BLaER1 treated with 17β-estradiol and CSF1 and Interleukin-3, amounts not matched to agents 10 nM and 100 nM (cell line): ENCODE measurements around the gene NGLY1.

ENCODE experiments used
- H3K27ac ChIP-seq, 11 experiments: shearing (Covaris generic); formaldehyde crosslinking; 2 replicates each; pipeline ENCODE4 v1.8.1; 2022
- H3K27me3 ChIP-seq, 11 experiments: shearing (Covaris generic); formaldehyde crosslinking; 2 replicates each; pipeline ENCODE4 v1.8.1; 2022
- H3K36me3 ChIP-seq, 11 experiments: shearing (Covaris generic); formaldehyde crosslinking; 2 replicates each; pipeline ENCODE4 v1.8.1; 2022
- H3K4me1 ChIP-seq, 10 experiments: shearing (Covaris generic); formaldehyde crosslinking; 2 replicates each; pipeline ENCODE4 v1.8.1; 2022
- H3K4me2 ChIP-seq, 11 experiments: shearing (Covaris generic); formaldehyde crosslinking; 2 replicates each; pipeline ENCODE4 v1.8.1; 2022
- H3K4me3 ChIP-seq, 10 experiments: shearing (Covaris generic); formaldehyde crosslinking; 2 replicates each; pipeline ENCODE4 v1.8.1; 2022
- H3K9ac ChIP-seq, 11 experiments: shearing (Covaris generic); formaldehyde crosslinking; 2 replicates each; pipeline ENCODE4 v1.8.1; 2022
- H3K9me3 ChIP-seq, 11 experiments: shearing (Covaris generic); formaldehyde crosslinking; replicated peaks in 1 of 11; 2 replicates each; pipeline ENCODE4 v1.8.1; 2022
- H4K20me1 ChIP-seq, 11 experiments: shearing (Covaris generic); formaldehyde crosslinking; 2 replicates each; pipeline ENCODE4 v1.8.1; 2022
- Cebpa-rat ChIP-seq, 11 experiments: shearing (Covaris generic); IDR thresholded peaks; 2 replicates each; pipeline ENCODE4 v1.8.1; 2022

Gene NGLY1

DNA sequence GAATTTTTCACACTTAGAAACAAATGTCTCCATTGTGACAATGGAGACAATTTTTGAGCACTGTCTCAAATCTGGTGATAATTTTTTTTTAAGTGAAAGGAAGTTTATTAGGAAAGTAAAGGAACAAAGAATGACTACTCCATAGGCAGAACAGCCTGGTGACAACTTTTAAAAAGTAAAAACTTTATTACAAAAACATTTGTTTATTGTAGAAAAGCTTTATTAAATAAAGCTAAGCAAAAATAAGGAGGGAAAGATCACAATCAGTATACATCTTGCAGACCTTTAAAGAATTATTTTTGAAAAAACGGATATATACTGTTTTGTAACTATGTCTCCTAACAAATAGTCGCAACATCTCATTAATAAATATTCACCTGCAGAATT, 6.0 kb upstream of the NGLY1 start:
- no peak for TF ChIP-seq Cebpa-rat (IDR thresholded peaks at IDR 0.05)
- peak overlapping the region; percentile 63 to 87 (median 78) for H3K27ac ChIP-seq
- H3K27me3 ChIP-seq: no peaks in the 10 kb centered on the region
- no peaks in the 10 kb centered on the region for H3K9me3 ChIP-seq
- H4K20me1 ChIP-seq: no peaks in the 10 kb centered on the region
- H3K4me1 ChIP-seq: peaks cover 31 to 76% (median 57%) of the 10 kb centered on the region in 10 experiments
- peaks cover 3 to 30% (median 6%) of the 10 kb centered on the region in 11 experiments; a peak in 19 of 22 replicates for H3K36me3 ChIP-seq
- peak overlapping the region; percentile 64 to 79 (median 72) for H3K4me3 ChIP-seq
- H3K9ac ChIP-seq: peak overlapping the region; percentile 73 to 84 (median 80); a peak in 21 of 22 replicates
- H3K4me2 ChIP-seq: peak overlapping the region; percentile 70 to 93 (median 84)

DNA sequence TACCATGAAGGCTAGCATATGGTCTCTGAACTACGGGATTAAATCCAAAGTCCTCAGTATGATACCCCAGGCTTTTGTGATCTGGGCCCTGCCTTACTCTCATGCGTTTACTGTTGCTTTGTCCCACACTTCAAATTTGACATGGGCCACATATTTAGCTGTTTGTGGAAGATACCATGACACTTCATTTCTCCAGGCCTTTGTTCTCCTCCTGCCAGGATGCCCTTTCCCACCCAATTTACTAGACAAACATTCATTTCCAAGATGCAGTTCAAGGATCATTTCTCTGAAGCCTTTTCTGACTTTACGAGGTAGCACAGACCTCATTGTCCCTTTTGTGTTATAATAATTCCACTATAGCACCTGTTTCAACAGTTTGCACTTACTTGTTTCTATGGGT, 4.4 kb upstream of the NGLY1 start:
- Histone ChIP-seq H3K27me3 (no peaks in the 10 kb centered on the region), H3K9me3 (no peaks in the 10 kb centered on the region), H3K4me1 (peaks cover 35 to 77% (median 61%) of the 10 kb centered on the region in 10 experiments), H3K9ac (no peak overlapping the region), H3K4me3 (no peak overlapping the region), H3K36me3 (peaks cover 0 to 19% (median 0%) of the 10 kb centered on the region in 11 experiments; a peak in 8 of 22 replicates), H4K20me1 (peaks cover 0 to 4% (median 0%) of the 10 kb centered on the region in 11 experiments; a peak in 3 of 22 replicates), H3K27ac (no peak overlapping the region; a peak in 1 of 22 replicates), H3K4me2 (peak overlapping the region in 9 of 11 experiments; percentile 2 to 91 (median 84); a peak in 11 of 22 replicates)
- no peak for TF ChIP-seq Cebpa-rat (IDR thresholded peaks at IDR 0.05)

DNA sequence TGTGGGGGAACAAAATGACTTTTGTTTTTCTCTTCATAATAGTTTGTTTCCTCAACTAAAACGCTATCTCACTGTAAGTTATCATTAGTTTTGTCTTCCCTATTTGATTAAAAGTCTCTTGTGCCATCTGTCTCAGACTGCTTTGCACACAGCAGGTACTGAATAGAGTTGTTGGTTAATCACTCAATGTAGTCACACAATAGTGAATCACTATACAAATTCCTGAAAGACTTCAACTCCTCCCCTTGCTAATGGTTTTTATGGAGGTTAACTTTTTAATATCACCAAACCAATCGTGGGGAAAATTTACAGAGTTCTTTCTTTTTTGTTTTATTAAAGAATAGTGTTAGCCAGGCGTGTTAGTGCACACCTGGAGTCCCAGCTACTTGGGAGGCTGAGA, 2.6 kb upstream of the NGLY1 start:
- H3K9ac ChIP-seq: no peak overlapping the region
- H3K27me3 ChIP-seq: no peaks in the 10 kb centered on the region
- no peak overlapping the region for H3K4me3 ChIP-seq
- H3K36me3 ChIP-seq: 0 out of 22 replicates have a peak, but pooled peaks cover 0 to under 1% (median 0%) of the 10 kb centered on the region in 11 experiments
- no peak overlapping the region for H3K27ac ChIP-seq
- no peak for TF ChIP-seq Cebpa-rat (IDR thresholded peaks at IDR 0.05)
- peak overlapping the region in 6 of 11 experiments; percentile 2 to 91 (median 14); a peak in 2 of 22 replicates for H3K4me2 ChIP-seq
- peaks cover 12 to 21% (median 17%) of the 10 kb centered on the region in 11 experiments; a peak in 19 of 22 replicates for H4K20me1 ChIP-seq
- H3K4me1 ChIP-seq: peaks cover 40 to 74% (median 58%) of the 10 kb centered on the region in 10 experiments
- no peaks in the 10 kb centered on the region for H3K9me3 ChIP-seq

DNA sequence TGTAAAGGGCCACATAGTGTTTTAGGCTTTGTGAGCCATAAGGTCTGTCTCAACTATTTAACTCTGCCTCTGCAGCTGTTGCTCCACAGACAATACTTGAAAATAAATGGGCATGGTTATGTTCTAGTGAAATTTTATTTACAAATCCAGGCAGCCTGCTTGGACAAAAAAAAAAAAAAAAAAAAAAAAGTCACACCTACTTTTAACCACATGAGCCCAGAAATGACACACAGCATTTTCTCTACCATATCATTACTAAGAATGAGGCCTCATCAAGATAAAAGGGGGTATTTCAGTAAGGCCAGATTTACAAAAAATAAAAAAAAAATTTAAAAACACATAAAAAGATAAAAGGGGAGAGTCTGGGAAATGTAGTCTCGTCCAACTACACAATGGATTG, 1.7 kb upstream of the NGLY1 start:
- Histone ChIP-seq H4K20me1 (peaks cover 19 to 30% (median 23%) of the 10 kb centered on the region in 11 experiments; a peak in 19 of 22 replicates), H3K4me1 (peaks cover 42 to 79% (median 61%) of the 10 kb centered on the region in 10 experiments), H3K4me2 (peak overlapping the region; percentile 71 to 95 (median 84))

DNA sequence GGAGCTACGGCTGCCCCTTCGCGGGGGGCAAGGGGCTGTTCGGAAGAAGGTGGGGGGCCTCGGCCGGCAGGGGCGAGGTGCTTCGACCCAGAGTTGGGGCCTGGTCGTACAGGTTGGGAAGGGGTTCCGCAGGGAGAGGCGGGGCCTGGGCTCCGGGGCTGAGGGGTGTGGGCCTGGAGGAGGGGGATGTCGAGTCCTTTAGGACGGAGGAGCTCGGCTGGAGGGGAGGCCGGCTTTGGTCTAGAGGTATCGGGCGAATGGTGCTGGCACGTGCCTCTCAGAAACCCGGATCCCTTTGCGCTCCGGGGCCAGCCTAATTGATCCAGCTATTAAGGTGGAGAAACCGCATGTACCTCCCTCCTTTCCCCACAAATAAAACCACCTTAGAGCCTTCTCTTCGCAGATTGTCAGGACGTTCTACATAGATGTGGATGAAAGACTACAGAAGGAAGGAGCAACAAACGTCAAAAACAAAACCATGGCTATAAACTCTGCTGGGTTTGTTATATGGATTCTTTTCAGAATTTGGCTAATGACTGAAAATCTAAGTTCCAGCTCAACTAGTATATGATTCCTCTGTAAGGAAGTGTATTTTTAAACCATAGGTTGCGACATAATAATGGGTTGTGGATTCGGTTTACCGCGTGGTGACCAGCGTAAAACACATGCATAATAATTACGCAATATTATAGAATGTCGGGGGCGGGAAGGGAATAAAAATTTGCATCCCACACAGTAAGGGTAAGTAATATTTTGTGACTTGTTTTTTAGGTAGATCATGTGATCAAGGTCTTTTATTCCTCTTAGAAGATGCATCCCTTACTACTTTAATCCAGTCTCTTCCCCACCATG, 644 bp upstream of the NGLY1 start:
- H3K27ac ChIP-seq: peak overlapping the region; percentile 80 to 95 (median 92)
- peaks cover 41 to 76% (median 58%) of the 10 kb centered on the region in 10 experiments for H3K4me1 ChIP-seq
- H3K9ac ChIP-seq: peak overlapping the region; percentile 83 to 91 (median 89)

More for the DNA sequence above, 1.7 kb upstream of the NGLY1 start:
- Histone ChIP-seq H3K27me3 (no peaks in the 10 kb centered on the region), H3K36me3 (peaks cover 0 to 4% (median 0%) of the 10 kb centered on the region in 11 experiments; a peak in 3 of 22 replicates), H3K9me3 (no peaks in the 10 kb centered on the region), H3K9ac (no peak overlapping the region), H3K4me3 (peak overlapping the region in 4 of 10 experiments; percentile 83 to 92 (median 89); a peak in 3 of 20 replicates), H3K27ac (peak overlapping the region in 8 of 11 experiments; percentile 88 to 95 (median 92); a peak in 12 of 22 replicates)
- TF ChIP-seq Cebpa-rat (IDR thresholded peaks at IDR 0.05): no peak

DNA sequence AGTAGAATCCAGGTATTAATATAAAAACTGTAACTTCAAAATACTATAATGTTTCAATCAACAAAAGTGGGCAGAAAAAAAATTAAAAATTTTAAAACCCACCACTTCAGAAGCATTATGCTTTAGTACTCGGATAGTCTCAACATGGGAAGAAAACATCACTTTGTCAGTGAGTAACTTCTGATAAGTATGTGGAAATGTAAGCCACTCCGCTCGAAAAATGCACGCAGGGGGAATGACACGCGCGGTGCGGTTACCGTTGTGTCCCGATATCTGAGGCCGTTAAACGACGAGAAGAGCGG, 656 bp downstream of the NGLY1 start:
- H3K9me3 ChIP-seq: peaks cover under 1 to 18% (median 12%) of the 10 kb centered on the region in 11 experiments; a peak in 20 of 22 replicates
- peak overlapping the region; percentile 78 to 92 (median 86) for H3K4me3 ChIP-seq
- H3K4me1 ChIP-seq: peaks cover 36 to 63% (median 47%) of the 10 kb centered on the region in 10 experiments
- peak overlapping the region; percentile 89 to 97 (median 93) for H3K4me2 ChIP-seq
- peaks cover 19 to 33% (median 23%) of the 10 kb centered on the region in 11 experiments; a peak in 19 of 22 replicates for H4K20me1 ChIP-seq
- H3K27ac ChIP-seq: peak overlapping the region; percentile 61 to 92 (median 86)
- peak overlapping the region; percentile 84 to 91 (median 89) for H3K9ac ChIP-seq
- peaks cover 10 to 28% (median 20%) of the 10 kb centered on the region in 11 experiments for H3K36me3 ChIP-seq
- no peak for TF ChIP-seq Cebpa-rat (IDR thresholded peaks at IDR 0.05)
- H3K27me3 ChIP-seq: no peaks in the 10 kb centered on the region

More for the DNA sequence above, 644 bp upstream of the NGLY1 start:
- H3K27me3 ChIP-seq: no peaks in the 10 kb centered on the region
- peak overlapping the region; percentile 71 to 95 (median 84) for H3K4me2 ChIP-seq
- peaks cover 0 to 6% (median 2%) of the 10 kb centered on the region in 11 experiments; a peak in 4 of 22 replicates for H3K9me3 ChIP-seq
- TF ChIP-seq Cebpa-rat (IDR thresholded peaks at IDR 0.05): peak in 8 of 11 experiments; percentile 59 to 97 (median 80); a peak in 13 of 22 replicates
- peaks cover 0 to 15% (median 7%) of the 10 kb centered on the region in 11 experiments; a peak in 16 of 22 replicates for H3K36me3 ChIP-seq
- peak overlapping the region; percentile 78 to 92 (median 86) for H3K4me3 ChIP-seq
- peaks cover 19 to 32% (median 23%) of the 10 kb centered on the region in 11 experiments; a peak in 19 of 22 replicates for H4K20me1 ChIP-seq

DNA sequence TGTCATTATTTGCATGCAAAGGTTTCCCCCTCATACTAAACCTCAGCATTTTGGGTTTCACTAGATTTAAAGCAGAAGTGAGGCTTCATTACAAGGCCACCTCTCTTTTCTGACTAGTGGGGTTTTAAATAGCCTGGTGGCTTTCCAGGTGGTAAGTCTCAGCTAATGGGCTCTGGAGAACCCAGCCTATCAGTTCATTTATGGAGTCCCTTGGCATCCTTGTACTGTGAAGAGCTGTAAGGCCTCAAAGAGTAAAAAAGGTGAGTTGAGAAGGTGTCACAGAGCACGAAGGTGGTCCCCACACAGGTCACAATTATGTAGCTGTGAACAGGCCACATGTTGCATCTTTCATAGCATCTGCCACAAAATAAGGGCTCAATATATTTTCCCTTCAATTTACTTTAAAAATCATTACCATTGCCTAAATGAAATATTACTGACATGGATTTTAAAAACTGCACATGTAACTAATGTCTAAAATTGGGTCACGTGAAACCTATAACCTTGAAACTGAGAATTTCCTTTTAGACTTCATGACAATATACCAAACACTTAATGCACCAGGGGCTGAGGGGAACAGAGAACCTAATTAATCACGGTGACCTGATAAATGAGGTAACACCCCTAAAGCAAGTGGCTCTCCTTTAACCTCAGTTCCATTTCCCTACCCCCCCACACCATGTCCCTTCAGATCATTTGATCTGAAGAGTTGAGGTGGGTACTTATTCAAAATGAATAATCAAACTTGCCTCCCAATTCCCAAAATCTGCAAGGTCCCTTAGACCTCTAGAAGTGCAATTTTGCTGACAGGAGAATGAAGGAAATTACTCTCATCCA, 1.3 kb downstream of the NGLY1 start:
- peaks cover 19 to 33% (median 23%) of the 10 kb centered on the region in 11 experiments; a peak in 19 of 22 replicates for H4K20me1 ChIP-seq
- peak overlapping the region; percentile 61 to 92 (median 86); a peak in 21 of 22 replicates for H3K27ac ChIP-seq
- H3K4me1 ChIP-seq: peaks cover 36 to 57% (median 44%) of the 10 kb centered on the region in 10 experiments
- peak overlapping the region; percentile 84 to 91 (median 89) for H3K9ac ChIP-seq
- peak overlapping the region; percentile 89 to 97 (median 93) for H3K4me2 ChIP-seq
- TF ChIP-seq Cebpa-rat (IDR thresholded peaks at IDR 0.05): no peak
- peaks cover 6 to 24% (median 19%) of the 10 kb centered on the region in 11 experiments; a peak in 21 of 22 replicates for H3K9me3 ChIP-seq
- no peaks in the 10 kb centered on the region for H3K27me3 ChIP-seq
- peak overlapping the region; percentile 78 to 92 (median 86) for H3K4me3 ChIP-seq
- peaks cover 16 to 34% (median 26%) of the 10 kb centered on the region in 11 experiments for H3K36me3 ChIP-seq
